CD4-positive, alpha-beta T cell treated with Interleukin-2 at 100 ng/mL for 4 hours (primary cell): Measurements from ENCODE around the gene SETX.

Experiments
- DNase-seq: peaks from one replicate; pipeline ENCODE4 v3.0.0-alpha.2; 2020; ENCODE audit warnings: low spot score

Gene SETX

DNA sequence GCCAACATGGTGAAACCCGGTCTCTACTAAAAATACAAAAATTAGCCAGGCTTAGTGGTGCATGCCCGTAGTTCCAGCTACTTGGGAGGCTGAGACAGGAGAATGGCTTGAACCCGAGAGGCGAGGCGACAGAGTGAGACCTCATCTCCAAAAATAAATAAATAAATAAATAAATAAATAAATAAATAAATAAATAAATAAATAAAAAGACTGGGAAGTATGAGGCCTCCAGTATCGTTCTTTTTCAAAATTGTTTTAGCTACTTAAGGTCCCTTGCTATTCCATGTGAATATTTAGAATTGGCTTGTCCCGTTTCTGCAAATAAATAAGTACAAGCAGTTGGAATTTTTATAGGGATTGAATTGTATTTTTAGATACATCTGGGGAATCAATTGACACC lies 3.0 kb upstream of the SETX start:
- DNase-seq: no peak

DNA sequence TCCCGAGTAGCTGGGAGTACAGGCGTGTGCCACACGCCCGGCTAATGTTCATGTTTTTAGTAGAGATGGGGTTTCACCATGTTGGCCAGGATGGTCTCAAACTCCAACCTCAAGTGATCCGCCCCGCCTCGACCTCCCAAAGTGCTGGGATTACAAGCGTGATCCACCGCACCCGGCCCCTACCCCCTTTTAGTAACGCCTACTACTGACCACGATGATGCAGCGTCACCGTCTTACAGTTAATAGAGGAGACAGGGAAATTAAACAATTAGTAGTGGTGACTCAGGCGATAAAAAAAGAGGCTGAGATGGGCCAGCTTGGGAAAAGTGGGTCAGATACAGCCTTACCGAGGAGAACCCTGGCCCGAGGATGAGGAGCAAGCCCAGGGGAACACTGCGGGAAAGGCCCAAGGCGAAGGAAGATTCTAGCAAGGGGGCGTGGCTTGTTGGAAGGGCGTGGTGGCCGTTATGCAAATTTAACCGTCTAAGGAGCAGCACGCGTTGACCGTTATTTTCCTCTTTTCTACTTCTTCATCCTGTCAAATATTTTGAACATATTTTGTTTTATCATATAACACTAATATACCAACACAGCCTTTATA lies 1.6 kb upstream of the SETX start:
- no peak for DNase-seq

DNA sequence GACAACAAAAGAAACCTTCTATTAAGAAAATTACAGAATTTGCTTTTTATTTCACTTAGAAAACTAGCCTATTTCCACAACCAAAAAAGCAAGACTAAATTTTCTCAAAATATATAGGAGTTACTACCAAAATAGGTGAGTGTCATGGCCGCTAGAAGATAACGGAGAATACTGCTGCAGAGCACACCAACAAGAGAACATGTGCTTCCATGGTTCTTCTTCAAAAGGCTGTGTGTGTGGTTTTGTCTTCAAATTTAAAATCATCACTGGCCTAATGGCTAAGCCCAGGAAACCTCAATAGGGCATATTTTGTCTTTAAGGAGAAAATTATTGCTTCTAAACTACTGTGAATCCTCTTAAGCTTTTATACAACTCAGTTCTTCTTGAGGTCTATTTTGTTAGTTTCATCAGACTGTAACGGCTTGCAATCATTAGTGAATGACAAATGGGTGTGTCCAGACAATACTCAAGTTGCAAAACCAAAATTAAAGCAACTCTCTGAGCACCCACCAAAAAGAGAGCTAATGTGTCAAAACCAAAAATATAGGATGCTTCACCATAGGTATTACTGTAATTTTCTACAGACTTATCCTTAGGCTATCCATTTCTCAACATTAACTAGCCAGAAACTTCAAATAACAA lies 3.3 kb downstream of the SETX start:
- DNase-seq: no peak

DNA sequence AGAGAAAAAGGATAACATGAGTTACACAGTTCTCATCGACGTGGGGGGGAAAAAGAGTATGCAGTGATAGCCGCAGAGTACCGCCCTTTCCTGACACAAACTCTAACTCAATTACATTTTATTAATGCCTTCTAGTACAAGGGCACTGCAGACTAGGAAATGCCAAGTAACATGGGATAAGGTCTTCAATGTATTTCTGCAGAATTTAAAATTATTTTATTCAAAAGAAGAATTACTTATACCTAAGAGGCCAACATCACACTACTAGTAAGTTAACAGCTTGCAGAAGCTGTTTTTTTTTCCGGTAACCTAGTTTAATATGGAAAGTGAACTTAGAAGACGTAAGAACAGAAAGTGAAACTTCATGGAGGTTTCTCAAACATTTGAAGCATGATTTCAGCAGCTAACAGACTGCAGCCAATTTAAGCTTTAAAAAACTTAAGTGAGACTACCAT lies 3.9 kb downstream of the SETX start:
- DNase-seq: peak; percentile 42

DNA sequence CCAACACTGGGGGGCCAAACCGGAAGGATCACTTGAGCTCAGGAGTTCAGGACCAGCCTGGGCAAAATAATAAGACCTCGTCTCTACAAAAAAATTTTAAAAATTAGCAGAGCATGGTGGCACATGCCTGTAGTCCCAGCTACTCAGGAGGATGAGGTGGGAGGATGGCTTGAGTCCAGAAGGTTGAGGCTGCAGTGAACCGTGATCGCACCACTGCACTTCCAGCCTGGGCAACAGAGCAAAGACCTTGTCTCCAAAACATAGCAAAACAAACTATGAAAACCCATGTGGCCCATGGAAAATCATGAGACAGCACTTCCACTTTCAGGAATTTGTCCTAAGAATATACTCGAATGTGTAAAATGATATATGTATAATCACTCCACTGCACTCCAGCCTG lies 6.1 kb downstream of the SETX start:
- no peak for DNase-seq

DNA sequence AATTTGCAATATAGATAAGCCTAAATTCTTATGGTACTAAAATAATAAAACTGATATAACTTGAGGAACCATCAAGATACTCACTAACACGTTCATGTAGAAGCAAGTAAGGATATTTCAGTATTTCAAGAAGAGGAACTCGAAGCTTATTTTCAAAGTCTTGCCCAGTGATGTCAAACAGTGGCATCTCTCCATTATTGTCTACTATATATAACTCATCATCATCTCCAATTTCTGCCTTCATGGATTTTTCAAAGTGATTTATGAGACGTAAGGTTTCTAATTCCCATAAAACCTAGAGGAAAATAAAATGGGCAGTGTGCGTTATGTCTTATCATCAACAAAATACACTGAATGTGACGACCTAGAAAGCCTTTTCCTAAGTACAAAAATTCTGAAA lies 8.6 kb downstream of the SETX start:
- no peak for DNase-seq

DNA sequence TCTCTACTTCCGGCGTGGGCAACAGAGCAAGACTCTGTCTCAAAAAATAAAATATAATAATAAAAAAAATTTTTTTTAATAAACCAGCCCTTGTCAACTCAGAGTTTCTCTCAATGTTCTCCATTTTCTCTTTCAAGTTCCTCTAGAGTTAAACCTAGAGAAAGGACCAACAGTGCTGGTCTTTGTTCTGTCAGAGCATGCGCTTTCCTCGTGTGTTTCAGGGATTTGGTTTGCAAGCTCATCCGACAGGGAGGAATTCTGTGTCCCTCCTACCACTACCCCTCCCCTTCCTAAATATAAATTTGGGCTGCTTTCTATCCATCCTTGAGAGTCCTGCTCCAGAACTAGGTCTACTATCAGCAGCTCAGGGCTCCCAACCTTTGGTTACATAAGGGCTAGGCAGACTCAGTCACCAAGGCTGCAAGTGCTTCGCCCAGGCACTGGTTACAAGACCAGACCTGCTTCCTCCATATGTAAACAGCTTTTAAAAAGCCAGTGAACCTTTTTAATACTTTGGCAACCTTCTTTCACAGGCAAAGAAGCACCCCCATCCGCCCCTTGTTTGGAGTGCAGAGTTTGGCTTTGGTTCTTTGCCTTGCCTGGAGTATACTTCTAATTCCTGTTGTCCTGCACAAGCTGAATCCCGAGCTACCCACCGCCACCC lies 13.5 kb downstream of the SETX start:
- DNase-seq: no peak

DNA sequence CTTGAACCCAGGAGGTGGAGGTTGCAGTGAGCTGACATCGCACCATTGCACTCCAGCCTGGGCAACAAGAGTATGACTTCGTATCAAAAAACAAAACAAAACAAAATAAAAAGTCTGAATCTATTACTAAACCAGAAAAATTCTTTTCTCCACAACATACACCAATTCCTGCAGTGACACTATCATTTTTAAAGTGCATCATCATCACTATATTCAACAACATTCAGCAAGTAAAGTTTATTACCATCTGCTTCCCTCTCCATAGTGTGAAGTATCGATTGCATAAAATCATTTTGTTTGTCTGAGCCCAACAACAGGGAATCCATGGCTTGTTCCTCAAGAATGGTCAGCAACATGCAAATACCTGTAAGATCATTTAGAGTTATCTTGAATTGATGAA lies 20.4 kb downstream of the SETX start:
- DNase-seq: no peak

DNA sequence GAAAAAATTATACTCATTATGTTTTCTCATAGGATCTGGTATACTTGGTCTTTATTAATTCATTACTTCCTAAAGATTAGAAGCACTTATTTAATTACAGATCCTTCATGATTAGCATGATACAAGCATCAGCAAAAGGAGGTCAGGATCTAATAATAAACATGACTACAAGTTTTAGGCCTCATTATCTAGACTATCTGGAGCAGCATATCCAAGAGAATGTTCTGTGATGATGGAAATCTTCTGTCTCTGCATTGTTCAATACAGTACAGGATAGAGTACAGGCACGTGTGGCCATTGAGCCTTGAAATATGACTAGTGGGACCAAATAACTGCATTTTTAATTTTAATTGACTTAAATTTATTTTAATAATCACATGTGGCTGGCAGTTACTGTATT lies 21.2 kb downstream of the SETX start:
- no peak for DNase-seq

DNA sequence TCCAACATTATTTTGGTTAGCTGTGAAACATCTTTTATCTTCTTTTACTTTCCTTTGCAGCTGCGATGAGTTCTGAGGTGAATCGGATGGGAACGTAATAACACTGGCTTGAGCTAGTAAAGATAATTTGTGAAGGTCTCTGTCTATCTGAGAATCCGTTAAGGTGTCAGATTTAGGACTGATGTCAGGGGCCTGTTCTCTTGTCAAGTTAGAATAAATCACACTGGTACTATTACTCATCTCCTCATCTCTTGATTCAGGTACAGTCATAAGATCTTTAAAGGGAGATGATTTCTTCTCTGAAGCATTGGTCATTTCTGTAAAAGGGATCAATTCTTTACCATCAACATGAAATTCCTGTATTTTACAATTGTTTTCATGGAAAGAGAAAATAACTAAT lies 26.2 kb downstream of the SETX start:
- no peak for DNase-seq

DNA sequence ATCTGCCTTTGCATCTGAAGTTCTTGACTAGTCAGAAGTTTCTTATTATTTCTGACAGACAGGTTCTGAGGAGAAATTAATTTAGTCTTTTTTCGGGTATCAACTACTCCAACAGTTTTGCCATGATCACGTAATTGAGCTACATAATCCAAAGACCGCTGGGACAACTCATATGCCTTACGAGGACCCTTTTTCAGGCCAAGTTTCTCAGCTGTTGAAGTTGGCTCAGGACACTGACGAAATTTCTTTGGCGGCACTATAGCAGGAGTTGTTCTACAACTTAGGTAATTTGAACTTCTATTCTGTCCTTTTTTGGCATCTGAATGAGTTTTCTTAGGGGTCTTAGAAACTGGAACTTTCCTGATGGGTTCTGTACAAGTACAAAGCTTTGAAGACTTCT lies 27.2 kb downstream of the SETX start:
- no peak for DNase-seq

DNA sequence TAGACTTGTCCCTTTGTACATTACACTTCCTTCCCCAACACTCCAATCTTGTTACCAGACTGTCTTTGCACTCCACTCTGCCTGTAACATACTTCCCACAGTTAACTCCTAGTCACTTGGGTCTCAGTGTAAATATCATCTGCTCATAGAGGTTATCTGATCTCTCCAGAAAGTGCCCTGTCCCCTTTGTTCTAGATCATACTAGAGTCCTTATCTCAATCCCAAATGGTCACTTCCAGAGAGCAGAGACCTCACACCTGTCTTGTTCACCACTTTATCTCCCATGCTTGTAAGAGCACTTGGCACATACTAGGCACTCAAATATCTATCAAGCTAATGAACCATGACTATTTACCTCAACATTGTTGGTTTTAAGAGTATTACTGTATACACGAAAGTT lies 30.4 kb downstream of the SETX start:
- no peak for DNase-seq

DNA sequence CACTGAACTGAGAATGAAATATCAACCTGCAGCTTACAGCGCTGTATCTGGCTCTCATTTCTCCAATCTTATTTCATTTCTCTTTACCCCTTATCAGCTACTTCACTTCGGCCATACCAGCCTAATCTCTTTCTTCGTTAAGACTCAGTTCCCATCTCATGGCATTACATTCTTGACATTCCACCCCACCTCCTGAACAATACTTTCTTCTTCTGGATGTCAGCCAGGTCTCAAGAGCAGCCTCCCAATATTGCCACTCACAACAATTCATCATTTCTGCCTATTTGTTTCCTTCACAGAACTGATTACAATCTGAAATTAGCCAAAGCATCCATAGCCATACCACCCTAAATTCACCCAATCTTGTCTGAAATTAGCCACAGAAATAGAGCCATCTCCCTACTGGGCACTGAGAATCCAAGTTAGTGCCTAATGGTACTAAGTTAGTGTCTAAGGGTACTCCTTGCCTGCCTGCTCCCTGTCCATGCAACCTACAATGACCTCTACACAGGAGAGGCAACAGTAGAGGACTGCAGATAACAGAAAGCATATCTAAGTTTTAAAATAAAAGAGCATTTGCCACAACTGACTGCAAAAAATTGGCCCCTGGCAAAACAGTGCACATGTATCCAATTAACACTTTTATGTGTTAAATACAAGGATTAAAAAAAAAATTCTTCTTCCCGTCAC lies 35.2 kb downstream of the SETX start:
- no peak for DNase-seq

DNA sequence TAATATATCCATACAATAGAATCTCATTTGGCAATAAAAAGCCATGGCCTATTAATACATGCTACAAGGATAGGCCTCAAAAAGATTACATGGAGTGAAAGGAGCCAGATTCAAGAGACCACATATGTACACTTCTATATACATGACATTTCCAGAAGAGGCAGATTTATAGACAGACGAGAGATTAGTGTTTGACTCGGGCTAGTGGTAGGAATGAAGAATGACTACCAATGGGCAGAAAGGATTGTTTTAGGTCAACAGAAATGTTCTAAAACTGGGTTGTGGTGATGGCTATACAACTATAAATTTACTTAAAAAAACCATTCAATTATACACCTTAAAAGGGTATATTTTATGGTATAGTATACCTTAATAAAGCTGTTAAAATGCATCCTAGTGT lies 41.9 kb downstream of the SETX start:
- DNase-seq: no peak

DNA sequence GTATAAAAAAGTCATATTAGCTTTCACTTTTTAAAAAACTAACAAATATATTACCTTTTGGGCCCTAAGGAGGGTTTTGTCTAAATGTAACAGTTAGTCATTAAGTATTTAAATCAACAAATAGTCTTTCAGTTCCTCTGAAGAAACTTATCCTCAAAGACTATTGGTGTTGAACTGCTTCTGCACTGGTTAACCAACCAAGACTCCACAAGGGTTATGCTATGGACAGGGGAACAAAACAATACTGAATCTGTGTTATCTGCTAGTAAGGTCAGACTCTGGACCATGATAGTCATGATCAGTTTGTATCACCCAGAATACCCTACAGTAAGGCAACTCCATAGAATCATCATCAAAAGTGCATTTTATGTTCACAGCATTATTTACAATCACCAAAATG lies 42.4 kb downstream of the SETX start:
- no peak for DNase-seq

DNA sequence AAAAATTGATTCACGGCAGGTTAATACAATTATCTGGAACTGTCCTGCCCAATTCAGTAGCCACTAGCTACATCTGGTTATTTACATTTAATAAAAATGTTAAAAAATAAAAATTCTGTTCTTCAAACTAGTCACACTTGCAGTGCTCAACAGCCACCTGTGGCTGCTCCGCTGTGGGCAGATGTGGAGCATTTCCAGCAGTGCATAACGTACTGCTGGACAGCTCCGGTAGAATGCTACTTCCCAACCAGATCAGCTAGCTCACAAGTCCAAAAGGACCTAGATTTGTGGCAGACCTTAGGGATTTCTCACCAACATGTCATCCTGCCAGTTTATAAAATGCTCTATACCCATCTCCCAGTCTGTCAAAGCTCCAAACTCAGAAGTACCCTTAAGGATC lies 42.8 kb downstream of the SETX start:
- no peak for DNase-seq

DNA sequence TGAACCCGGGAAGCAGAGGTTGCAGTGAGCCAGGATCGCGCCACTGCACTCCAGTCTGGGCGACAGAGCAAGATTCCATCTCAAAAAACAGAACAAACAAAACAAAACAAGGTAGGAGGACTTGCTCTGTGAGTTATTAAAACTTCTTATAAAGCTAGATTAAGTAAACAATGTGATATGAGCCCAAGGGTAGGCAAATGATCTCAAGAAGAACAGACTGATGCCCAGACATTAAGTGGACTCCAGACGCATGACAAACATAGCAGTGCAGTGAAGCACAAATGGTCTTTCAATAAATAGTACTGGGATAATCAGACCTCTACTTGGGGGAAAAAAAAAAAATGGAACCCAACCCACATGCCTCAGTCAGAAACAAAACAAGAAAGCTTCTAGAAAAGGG lies 45.7 kb downstream of the SETX start:
- no peak for DNase-seq

DNA sequence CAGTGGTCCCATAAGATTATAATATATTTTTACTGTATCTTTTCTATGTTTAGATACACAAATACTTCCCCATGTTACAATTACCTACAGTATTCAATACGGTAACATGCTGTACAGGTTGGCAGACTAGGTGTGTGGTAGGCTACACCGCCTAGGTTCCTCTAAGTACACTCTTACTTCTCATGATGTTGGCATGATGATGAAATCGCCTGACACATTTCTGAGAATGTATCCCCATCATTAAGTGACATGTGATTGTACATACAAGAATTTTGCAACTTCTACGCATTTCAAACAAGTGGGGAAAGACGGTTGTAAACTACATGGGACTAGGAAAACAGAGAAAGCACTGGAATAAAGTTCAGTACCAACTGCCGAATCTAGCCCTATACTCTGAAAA lies 53.3 kb downstream of the SETX start:
- no peak for DNase-seq

DNA sequence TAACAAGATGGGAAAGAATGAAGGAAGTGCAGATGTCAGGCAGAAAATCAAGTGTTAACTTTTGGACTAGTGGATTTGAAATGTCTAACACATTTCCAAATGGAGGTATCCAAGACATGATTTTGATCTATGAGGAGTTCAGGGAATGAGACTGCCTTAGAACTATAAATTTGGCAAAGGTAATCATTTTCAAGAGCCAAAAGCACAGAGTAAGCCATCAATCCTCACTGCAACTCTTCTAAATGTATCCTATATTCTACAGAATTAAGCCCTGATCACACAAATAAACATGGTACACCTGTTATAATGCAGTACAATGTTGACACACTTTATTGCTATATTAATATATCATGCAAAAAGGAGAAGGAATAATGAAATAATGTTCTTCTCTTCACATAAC lies 55.6 kb downstream of the SETX start:
- DNase-seq: no peak

DNA sequence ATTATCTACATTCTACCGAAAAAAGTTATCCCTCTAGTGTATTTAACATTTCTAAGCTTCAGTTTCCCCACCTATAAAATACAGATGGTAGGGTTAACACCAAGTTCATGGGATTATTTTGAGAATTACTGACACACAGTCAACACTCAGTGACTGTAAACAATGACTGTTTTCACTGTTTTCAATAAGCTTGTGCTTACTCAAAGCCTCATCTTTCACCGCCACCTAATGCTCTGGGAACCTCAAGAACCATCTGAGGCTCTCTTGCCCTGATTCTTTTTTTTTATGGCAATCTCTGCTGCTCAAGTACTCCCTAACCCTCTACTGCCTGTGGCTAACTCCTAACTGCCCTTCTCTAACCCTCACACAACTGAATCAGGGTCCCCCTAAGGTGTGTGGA lies 59.6 kb downstream of the SETX start:
- DNase-seq: no peak

DNA sequence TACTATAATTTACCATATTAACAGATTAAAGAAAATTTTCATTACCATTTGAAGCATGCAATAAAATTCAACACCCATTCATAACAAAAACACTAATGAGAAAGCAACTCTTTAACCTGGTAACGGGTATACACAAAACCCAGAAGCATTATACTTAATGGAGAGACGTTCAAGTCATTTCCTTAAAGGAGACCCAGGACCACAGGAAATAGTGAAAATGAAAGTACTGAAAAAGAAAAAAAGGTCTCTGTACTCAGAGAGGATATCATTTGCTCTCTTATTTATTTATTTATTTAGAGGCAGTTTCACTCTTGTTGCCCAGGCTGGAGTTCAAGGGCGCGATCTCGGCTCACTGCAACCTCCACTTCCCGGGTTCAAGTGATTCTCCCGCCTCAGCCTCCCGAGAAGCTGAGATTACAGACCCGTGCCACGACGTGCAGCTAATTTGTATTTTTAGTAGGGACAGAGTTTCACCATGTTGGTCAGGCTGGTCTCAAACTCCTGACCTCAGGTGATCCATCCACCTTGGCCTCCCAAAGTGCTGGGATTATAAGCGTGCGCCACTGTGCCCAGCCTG lies 61.6 kb downstream of the SETX start:
- DNase-seq: peak; percentile 15

DNA sequence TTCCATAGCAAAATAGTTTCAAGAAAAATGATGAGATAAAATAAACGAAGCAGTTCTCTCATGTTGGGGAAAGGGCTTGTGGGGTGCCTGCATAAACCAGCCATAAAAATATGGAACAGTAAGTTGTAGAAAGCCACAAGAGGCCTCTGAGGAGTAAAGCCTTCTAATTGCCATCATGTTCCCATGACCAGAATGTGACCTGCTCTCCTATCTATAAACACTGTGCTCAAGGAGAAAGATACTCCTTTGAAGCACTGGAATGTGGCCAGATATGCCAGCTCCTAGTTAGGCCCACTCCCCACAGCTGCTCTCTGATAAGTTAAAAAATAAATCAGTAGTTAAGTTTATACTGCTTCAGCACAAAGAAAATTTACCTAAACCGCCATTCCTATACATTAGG lies 65.8 kb downstream of the SETX start:
- DNase-seq: no peak

DNA sequence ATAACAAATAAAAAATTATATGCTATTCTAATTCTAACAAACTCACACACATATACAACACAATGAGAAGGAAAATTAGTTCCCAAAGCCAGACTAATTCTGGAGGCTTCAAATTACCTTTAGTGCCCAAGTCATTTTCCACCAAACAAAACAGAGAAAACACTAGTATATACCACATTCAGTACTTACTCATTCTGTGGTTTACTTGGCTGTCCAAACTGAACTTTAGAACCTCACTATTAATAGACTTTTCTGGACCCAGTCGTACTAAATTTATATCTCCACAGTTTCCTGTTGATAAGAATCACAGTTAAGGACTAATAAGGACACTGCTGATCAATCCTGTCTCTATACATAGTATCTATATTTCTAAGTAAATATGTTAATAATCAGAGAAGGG lies 66.4 kb downstream of the SETX start:
- DNase-seq: no peak
